Gastroesophageal sphincter (tissue), 3 donors: Measurements from ENCODE around the gene PCDH9.

Experiments
- EP300 ChIP-seq: sonication (generic); formaldehyde crosslinking; IDR thresholded peaks from one replicate; pipeline ENCODE4 v1.6.1; 2017; ENCODE audit warnings: antibody characterized with exemption, mild to moderate bottlenecking
- POLR2A ChIP-seq, 2 donors: fragments of 450-650 bp; IDR thresholded peaks; one replicate each; pipeline ENCODE4 v1.6.1; 2017; ENCODE audit warnings: antibody characterized with exemption in 2 of 2, mild to moderate bottlenecking in 2 of 2, moderate library complexity in 1 of 2
- POLR2AphosphoS5 ChIP-seq: sonication (generic); formaldehyde crosslinking; IDR thresholded peaks from one replicate; pipeline ENCODE4 v1.6.1; 2017; ENCODE audit warnings: antibody characterized with exemption
- TF ChIP-seq, protein P1 (sequence below), 4 experiments: fragments of 200-600 bp in 2 of 4; fragments of 450-650 bp in 2 of 4; sonication (generic) in 1 of 4; IDR thresholded peaks; one replicate each; pipeline ENCODE4 v1.5.1; 2017 to 2019; ENCODE audit warnings: antibody characterized with exemption in 4 of 4, mild to moderate bottlenecking in 2 of 4, moderate library complexity in 2 of 4

DNA sequence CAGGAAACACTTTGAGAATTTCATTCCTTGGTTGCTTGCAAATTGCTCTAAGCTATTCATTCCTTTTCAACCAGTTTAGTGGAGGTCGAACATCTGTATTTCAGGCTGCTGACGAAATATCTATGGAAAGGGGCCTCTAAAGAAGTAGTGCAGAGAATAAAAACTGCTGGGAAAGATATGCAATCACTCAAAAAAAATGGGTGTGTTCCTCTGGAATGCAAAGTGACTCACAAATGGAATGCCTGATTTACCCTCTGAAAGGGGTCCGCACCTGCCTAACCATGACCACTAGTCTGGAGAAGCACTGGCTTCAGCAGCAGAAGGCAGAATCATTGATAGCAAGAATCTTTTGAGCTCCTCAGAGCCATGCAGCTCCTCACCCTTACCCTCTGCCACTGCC is 129.4 kb downstream of the PCDH9 start:
- TF ChIP-seq, protein P1, sequence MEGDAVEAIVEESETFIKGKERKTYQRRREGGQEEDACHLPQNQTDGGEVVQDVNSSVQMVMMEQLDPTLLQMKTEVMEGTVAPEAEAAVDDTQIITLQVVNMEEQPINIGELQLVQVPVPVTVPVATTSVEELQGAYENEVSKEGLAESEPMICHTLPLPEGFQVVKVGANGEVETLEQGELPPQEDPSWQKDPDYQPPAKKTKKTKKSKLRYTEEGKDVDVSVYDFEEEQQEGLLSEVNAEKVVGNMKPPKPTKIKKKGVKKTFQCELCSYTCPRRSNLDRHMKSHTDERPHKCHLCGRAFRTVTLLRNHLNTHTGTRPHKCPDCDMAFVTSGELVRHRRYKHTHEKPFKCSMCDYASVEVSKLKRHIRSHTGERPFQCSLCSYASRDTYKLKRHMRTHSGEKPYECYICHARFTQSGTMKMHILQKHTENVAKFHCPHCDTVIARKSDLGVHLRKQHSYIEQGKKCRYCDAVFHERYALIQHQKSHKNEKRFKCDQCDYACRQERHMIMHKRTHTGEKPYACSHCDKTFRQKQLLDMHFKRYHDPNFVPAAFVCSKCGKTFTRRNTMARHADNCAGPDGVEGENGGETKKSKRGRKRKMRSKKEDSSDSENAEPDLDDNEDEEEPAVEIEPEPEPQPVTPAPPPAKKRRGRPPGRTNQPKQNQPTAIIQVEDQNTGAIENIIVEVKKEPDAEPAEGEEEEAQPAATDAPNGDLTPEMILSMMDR (IDR thresholded peaks at IDR 0.05): no peak
- TF ChIP-seq POLR2AphosphoS5 (no peak), EP300 (no peak), POLR2A (IDR thresholded peaks at IDR 0.05) (no peak)
